SK-N-SH (cell line): ENCODE measurements around the gene SRPK1. TPM values are rescaled to one million over a fixed set of nuclear protein-coding genes. Genes with fewer than 3 reads are reported as not detected.

Experiments used
- CTCF ChIA-PET: fragments of 300-600, 350-600 bp; formaldehyde crosslinking; extraction: SDS; loops from one replicate; lab custom pipeline; 2021; lab: Yijun Ruan, JAX
- POLR2A ChIA-PET: fragments of 350-600 bp; sonication (Branson Sonifier 250); formaldehyde crosslinking; extraction: SDS; loops from one replicate; lab custom pipeline; 2020; ENCODE audit warnings: antibody characterized with exemption, inconsistent platforms; lab: Yijun Ruan, JAX
- DNase-seq: peaks from one replicate; pipeline ENCODE4 v3.0.0; 2012
- H2AFZ ChIP-seq: fragments of 200-600 bp; sonication (generic); 2 replicates; pipeline ENCODE4 v1.8.1; 2016; ENCODE audit warnings: antibody characterized with exemption, mild to moderate bottlenecking, low read depth
- H3F3A ChIP-seq: fragments of 200-600 bp; sonication (generic); replicated peaks from 2 replicates; pipeline ENCODE3; 2016; ENCODE audit warnings: antibody characterized with exemption, mild to moderate bottlenecking; ENCODE audit not compliant: insufficient read depth
- H3K27ac ChIP-seq, 2 experiments: fragments of 200-500 bp in 1 of 2; fragments of 200-600 bp in 1 of 2; sonication (Bioruptor generic) in 1 of 2; sonication (generic), shearing (Covaris generic) in 1 of 2; 2 replicates each; pipeline versions ENCODE4 v1.5.1 to v1.6.1; 2014 to 2016; ENCODE audit warnings: low read depth in 2 of 2, inconsistent platforms in 1 of 2, low read length in 1 of 2, mild to moderate bottlenecking in 1 of 2, mixed read lengths in 1 of 2
- H3K27me3 ChIP-seq: fragments of 200-600 bp; sonication (generic), shearing (Covaris generic); 2 replicates; pipeline ENCODE4 v1.6.1; 2016; ENCODE audit warnings: mixed run types; ENCODE audit not compliant: insufficient read depth
- H3K36me3 ChIP-seq, 2 experiments: fragments of 200-500 bp in 1 of 2; fragments of 200-600 bp in 1 of 2; sonication (Bioruptor generic) in 1 of 2; sonication (generic) in 1 of 2; replicated peaks in 1 of 2; 2 replicates each; pipeline versions ENCODE3 to v1.5.1; 2014 to 2016; ENCODE audit warnings: low read length in 1 of 2, mild to moderate bottlenecking in 1 of 2; ENCODE audit not compliant: insufficient read depth in 2 of 2, control insufficient read depth in 1 of 2
- H3K4me1 ChIP-seq, 2 experiments: fragments of 200-500 bp in 1 of 2; fragments of 200-600 bp in 1 of 2; sonication (Bioruptor generic) in 1 of 2; sonication (generic), shearing (Covaris generic) in 1 of 2; 2 replicates each; pipeline versions ENCODE4 v1.5.1 to v1.6.1; 2014 to 2016; ENCODE audit warnings: low read depth in 1 of 2, low read length in 1 of 2, mixed run types in 1 of 2; ENCODE audit not compliant: insufficient read depth in 2 of 2, control insufficient read depth in 1 of 2
- H3K4me2 ChIP-seq: fragments of 200-600 bp; sonication (generic), shearing (Covaris generic); 2 replicates; pipeline ENCODE4 v1.6.1; 2017; ENCODE audit warnings: mixed run types
- H3K4me3 ChIP-seq, 2 experiments: fragments of 200-500 bp in 1 of 2; fragments of 200-600 bp in 1 of 2; sonication (Bioruptor generic) in 1 of 2; sonication (generic), shearing (Covaris generic) in 1 of 2; 2 replicates each; pipeline versions ENCODE4 v1.5.1 to v1.8.1; 2014 to 2016; ENCODE audit warnings: low read depth in 2 of 2, inconsistent platforms in 1 of 2, low read length in 1 of 2, mild to moderate bottlenecking in 1 of 2, mixed read lengths in 1 of 2, moderate library complexity in 1 of 2
- H3K79me2 ChIP-seq: fragments of 200-600 bp; sonication (generic); 2 replicates; pipeline ENCODE4 v1.8.1; 2017; ENCODE audit warnings: mild to moderate bottlenecking; ENCODE audit not compliant: insufficient read depth
- H3K9ac ChIP-seq: fragments of 200-600 bp; sonication (generic); 2 replicates; pipeline ENCODE4 v1.6.1; 2017; ENCODE audit warnings: mixed run types
- H3K9me2 ChIP-seq: fragments of 200-600 bp; sonication (generic); 2 replicates; pipeline ENCODE4 v1.6.1; 2017; ENCODE audit warnings: mixed run types
- H3K9me3 ChIP-seq: fragments of 200-600 bp; sonication (generic); 2 replicates; pipeline ENCODE4 v1.6.1; 2017; ENCODE audit warnings: mixed run types, mild to moderate bottlenecking, moderate library complexity
- H4K20me1 ChIP-seq: fragments of 200-600 bp; sonication (generic); 2 replicates; pipeline ENCODE4 v1.6.1; 2017; ENCODE audit warnings: mild to moderate bottlenecking, mixed run types; ENCODE audit not compliant: insufficient read depth
- CHD2 ChIP-seq: fragments of 150-350 bp; IDR thresholded peaks from 2 replicates; pipeline ENCODE4 v1.6.1; 2018; ENCODE audit warnings: low read length; ENCODE audit not compliant: partially characterized antibody
- EP300 ChIP-seq, 2 experiments: IDR thresholded peaks; 2 replicates each; pipeline versions ENCODE4 v1.4.0 to v1.6.1; 2012; ENCODE audit warnings: borderline replicate concordance in 1 of 2, low read depth in 1 of 2, low read length in 1 of 2
- EZH2phosphoT487 ChIP-seq: fragments of 200-600 bp; sonication (generic); IDR thresholded peaks from 2 replicates; pipeline ENCODE4 v1.6.1; 2017; ENCODE audit warnings: low read depth, mixed run types, mild to moderate bottlenecking, antibody characterized with exemption, moderate library complexity, borderline replicate concordance
- IRF3 ChIP-seq: fragments of 150-350 bp; IDR thresholded peaks from 2 replicates; pipeline ENCODE4 v1.6.1; 2016; ENCODE audit warnings: mild to moderate bottlenecking, low read depth, low read length
- MEF2A ChIP-seq: IDR thresholded peaks from 2 replicates; pipeline ENCODE4 v1.4.0; 2012; ENCODE audit warnings: low read depth, borderline replicate concordance
- POLR2AphosphoS5 ChIP-seq: IDR thresholded peaks from 2 replicates; pipeline ENCODE4 v1.6.1; 2012; ENCODE audit warnings: low read depth, low read length
- RCOR1 ChIP-seq: fragments of 150-350 bp; IDR thresholded peaks from 2 replicates; pipeline ENCODE4 v1.6.1; 2017; ENCODE audit warnings: antibody characterized with exemption, low read length
- SMC3 ChIP-seq: IDR thresholded peaks from 2 replicates; pipeline ENCODE4 v1.6.1; 2012; ENCODE audit warnings: low read depth, low read length, improper control_type of control experiment
- TCF12 ChIP-seq: IDR thresholded peaks from 2 replicates; pipeline ENCODE4 v1.4.0; 2012
- TEAD4 ChIP-seq: IDR thresholded peaks from 2 replicates; pipeline ENCODE4 v1.4.0; 2012; ENCODE audit warnings: mild to moderate bottlenecking, borderline replicate concordance; ENCODE audit not compliant: insufficient read depth
- USF1 ChIP-seq: IDR thresholded peaks from 2 replicates; pipeline ENCODE4 v1.4.0; 2012; ENCODE audit warnings: low read depth, borderline replicate concordance
- YY1 ChIP-seq: IDR thresholded peaks from 2 replicates; pipeline ENCODE4 v1.4.0; 2012; ENCODE audit warnings: low read depth, mild to moderate bottlenecking
- whole genome bisulfite sequencing: methylation state at CpG from one replicate; pipeline ENCODE4 v1.1.6; 2017; ENCODE audit warnings: low lambda C conversion rate; 5-methylcytosine and 5-hydroxymethylcytosine counted together
- polyA plus RNA-seq, 3 experiments: library from polyadenylated mRNA; depleted of rRNA; stranded (reverse); fragments of >200 nt; gene quantifications; 2 replicates each; pipeline ENCODE4 v1.2.3, GENCODE V29; 2012

The SRPK1 gene
- polyA plus RNA-seq, 1 of the 3 experiments (the other 2 are of a cell fraction), result 10.6 TPM

GRCh38 chr6:35874730-35875129 lies 46.2 kb downstream of the SRPK1 start (continued):
- no peak for TF ChIP-seq EP300 (IDR thresholded peaks at IDR 0.05; ENCODE audit: borderline replicate concordance in 1 of 2, low read depth in 1 of 2, low read length in 1 of 2)

- Histone ChIP-seq H3K27ac (no peak overlapping the region), H3K36me3 (peaks cover 37 to 42% of the 10 kb centered on the region in 2 experiments), H3F3A (no peaks in the 10 kb centered on the region), H4K20me1 (no peaks in the 10 kb centered on the region), H3K4me2 (no peak overlapping the region), H3K79me2 (peaks cover 5% of the 10 kb centered on the region; the same call in 1 of the 2 replicates), H3K4me1 (no peaks in the 10 kb centered on the region; a peak in 1 of 4 replicates), H2AFZ (no peak overlapping the region), H3K27me3 (no peaks in the 10 kb centered on the region), H3K9ac (no peak overlapping the region), H3K9me2 (no peaks in the 10 kb centered on the region), H3K4me3 (no peak overlapping the region), H3K9me3 (no peaks in the 10 kb centered on the region)
- WGBS, result 94% methylated on average over 4 of the region's 4 CpGs
- TF ChIP-seq TEAD4 (no peak), CHD2 (no peak), POLR2AphosphoS5 (no peak), YY1 (no peak), EP300 (IDR thresholded peaks at IDR 0.05; ENCODE audit: borderline replicate concordance in 1 of 2, low read depth in 1 of 2, low read length in 1 of 2) (no peak), RCOR1 (no peak)
- POLR2A ChIA-PET, result no interaction called here
- CTCF ChIA-PET, result no interaction called here
- no peak for DNase-seq
Observed at GRCh38 chr6:35859367-35859766, 61.5 kb downstream of the SRPK1 start.

GRCh38 chr6:35857853-35858252 lies 63.0 kb downstream of the SRPK1 start:
- no peak overlapping the region for H2AFZ ChIP-seq
- no peaks in the 10 kb centered on the region for H4K20me1 ChIP-seq
- H3F3A ChIP-seq, result no peaks in the 10 kb centered on the region
- no peak overlapping the region for H3K9ac ChIP-seq
- ChIA-PET CTCF (no interaction called here), POLR2A (no interaction called here)
- no peaks in the 10 kb centered on the region for H3K9me3 ChIP-seq
- H3K4me3 ChIP-seq, result no peak overlapping the region
- no peaks in the 10 kb centered on the region; a peak in 1 of 4 replicates for H3K4me1 ChIP-seq
- TF ChIP-seq EZH2phosphoT487, result no peak
- TF ChIP-seq TEAD4, result no peak
- no peak for TF ChIP-seq USF1
- TF ChIP-seq SMC3, result no peak
- no peak for TF ChIP-seq IRF3
- no peak for TF ChIP-seq CHD2
- no peak for TF ChIP-seq EP300 (IDR thresholded peaks at IDR 0.05; ENCODE audit: borderline replicate concordance in 1 of 2, low read depth in 1 of 2, low read length in 1 of 2)
- no peak for TF ChIP-seq MEF2A
- no peak for TF ChIP-seq TCF12
- no peak overlapping the region for H3K4me2 ChIP-seq
- DNase-seq, result no peak
- peaks cover 44% of the 10 kb centered on the region in 2 experiments for H3K36me3 ChIP-seq
- no peak overlapping the region for H3K27ac ChIP-seq
- H3K79me2 ChIP-seq, result no peaks in the 10 kb centered on the region
- H3K27me3 ChIP-seq, result no peaks in the 10 kb centered on the region
- H3K9me2 ChIP-seq, result no peaks in the 10 kb centered on the region
